Osteoblast (primary cell): Measurements from ENCODE around the gene NDUFS3. TPM values are rescaled to one million over a fixed set of nuclear protein-coding genes. Genes with fewer than 3 reads are reported as not detected.
"Not testable (repeated sequence)": the region's sequence is repeated elsewhere in the genome, so short reads cannot be mapped to it uniquely, and the experiment has no call there.

ENCODE experiments used
- DNase-seq: peaks from one replicate; pipeline ENCODE4 v3.0.0; 2011; ENCODE audit warnings: low spot score, mixed read lengths; ENCODE audit not compliant: insufficient read length; ENCODE audit errors: missing footprints
- H2AFZ ChIP-seq: 2 replicates; pipeline ENCODE4 v1.6.0; 2011; ENCODE audit warnings: mild to moderate bottlenecking, low read length
- H3K27ac ChIP-seq: 2 replicates; pipeline ENCODE4 v1.5.1; 2011; ENCODE audit warnings: mild to moderate bottlenecking, low read depth, low read length, moderate library complexity
- H3K27me3 ChIP-seq: 2 replicates; pipeline ENCODE4 v1.6.0; 2012; ENCODE audit warnings: mild to moderate bottlenecking, control low read depth, inconsistent platforms, low read length, moderate library complexity; ENCODE audit not compliant: insufficient read depth
- H3K36me3 ChIP-seq: 2 replicates; pipeline ENCODE4 v1.5.1; 2011; ENCODE audit warnings: mild to moderate bottlenecking, low read length, control low read depth, moderate library complexity; ENCODE audit not compliant: insufficient read depth
- H3K4me1 ChIP-seq: 2 replicates; pipeline ENCODE4 v1.5.1; 2011; ENCODE audit warnings: mild to moderate bottlenecking, low read length, control low read depth, moderate library complexity; ENCODE audit not compliant: insufficient read depth
- H3K4me2 ChIP-seq: 2 replicates; pipeline ENCODE4 v1.6.0; 2011; ENCODE audit warnings: mild to moderate bottlenecking, low read length; ENCODE audit not compliant: insufficient read depth
- H3K4me3 ChIP-seq: fragments of 200-600 bp; sonication (generic); 3 replicates; pipeline ENCODE4 v1.5.1; 2012; ENCODE audit warnings: mild to moderate bottlenecking, low read length, inconsistent platforms; ENCODE audit not compliant: insufficient read depth
- H3K79me2 ChIP-seq: 2 replicates; pipeline ENCODE4 v1.6.0; 2012; ENCODE audit warnings: mild to moderate bottlenecking, low read length, control low read depth, inconsistent platforms; ENCODE audit not compliant: insufficient read depth
- H3K9me3 ChIP-seq: 2 replicates; pipeline ENCODE4 v1.5.1; 2011; ENCODE audit warnings: low read depth, low read length, control low read depth
- H4K20me1 ChIP-seq: 2 replicates; pipeline ENCODE4 v1.6.0; 2012; ENCODE audit warnings: mild to moderate bottlenecking, low read length, control low read depth; ENCODE audit not compliant: insufficient read depth
- CTCF ChIP-seq: IDR thresholded peaks from 2 replicates; pipeline ENCODE4 v1.5.1; 2011; ENCODE audit warnings: mild to moderate bottlenecking, low read depth, low read length, moderate library complexity; ENCODE audit errors: extremely low read depth
- total RNA-seq: library from RNA; depleted of rRNA; stranded (reverse); fragments of >200 nt; gene quantifications from 2 replicates; pipeline ENCODE4 v1.2.3, GENCODE V29; 2012

NDUFS3 gene
- total RNA-seq, 1 donor: 55.0 TPM

DNA sequence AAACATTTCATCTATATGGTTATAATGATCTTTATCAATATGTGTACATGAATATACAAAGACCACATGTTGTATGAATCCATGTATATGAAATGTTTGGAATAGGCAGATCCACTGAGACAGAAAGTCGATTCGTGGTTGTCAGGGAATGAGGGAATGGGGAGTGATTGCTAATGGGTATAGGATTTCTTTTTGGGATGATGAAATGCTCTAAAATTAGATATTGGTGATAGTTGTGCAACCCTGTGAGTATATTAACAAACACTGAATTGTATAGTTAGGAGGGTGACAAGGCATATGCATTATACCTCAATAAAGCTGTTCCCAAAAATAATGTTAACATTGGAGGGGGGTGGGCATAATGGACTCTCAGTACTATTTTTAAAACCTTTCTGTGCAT is 18.4 kb upstream of the NDUFS3 start:
- H4K20me1 ChIP-seq: no peaks in the 10 kb centered on the region
- H3K79me2 ChIP-seq: peaks cover 6% of the 10 kb centered on the region
- no peak overlapping the region for H2AFZ ChIP-seq
- TF ChIP-seq CTCF: no peak
- peaks cover 8% of the 10 kb centered on the region for H3K4me1 ChIP-seq
- DNase-seq: no peak
- no peaks in the 10 kb centered on the region for H3K36me3 ChIP-seq
- H3K4me3 ChIP-seq: no peak overlapping the region
- H3K9me3 ChIP-seq: no peaks in the 10 kb centered on the region
- no peaks in the 10 kb centered on the region for H3K27me3 ChIP-seq
- H3K27ac ChIP-seq: no peak overlapping the region
- H3K4me2 ChIP-seq: no peak overlapping the region

DNA sequence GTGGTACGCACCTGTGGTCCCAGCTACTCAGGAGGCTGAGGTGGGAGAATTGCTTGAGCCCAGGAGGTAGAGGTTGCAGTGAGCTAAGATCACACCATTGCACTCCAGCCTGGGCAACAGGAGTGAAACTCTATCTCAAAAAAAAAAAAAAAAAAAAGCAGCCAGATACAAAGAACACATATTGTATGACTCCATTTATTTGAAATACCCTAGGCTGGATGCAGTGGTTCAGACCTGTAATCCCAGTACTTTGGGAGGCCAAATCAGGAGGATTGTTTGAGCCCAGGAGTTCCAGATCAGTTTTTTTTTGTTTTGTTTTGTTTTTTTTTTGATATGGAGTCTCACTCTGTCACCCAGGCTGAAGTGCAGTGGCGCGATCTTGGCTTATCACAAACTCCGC is 16.5 kb upstream of the NDUFS3 start:
- DNase-seq, H2AFZ ChIP-seq, H3K27ac ChIP-seq, H3K36me3 ChIP-seq, H3K4me2 ChIP-seq, H3K9me3 ChIP-seq, H4K20me1 ChIP-seq, H3K4me3 ChIP-seq, H3K27me3 ChIP-seq: not testable (repeated sequence)
- Histone ChIP-seq H3K4me1 (peaks cover 15% of the 10 kb centered on the region), H3K79me2 (peaks cover 25% of the 10 kb centered on the region)

- H3K4me1 ChIP-seq: peaks cover 15% of the 10 kb centered on the region
- not testable (repeated sequence) for H3K4me3 ChIP-seq, H3K27ac ChIP-seq, H4K20me1 ChIP-seq, DNase-seq, H3K36me3 ChIP-seq, H3K9me3 ChIP-seq, H2AFZ ChIP-seq, H3K27me3 ChIP-seq
- H3K79me2 ChIP-seq: peaks cover 34% of the 10 kb centered on the region
- H3K4me2 ChIP-seq: peak overlapping the region; percentile 90
These were observed 14.5 kb upstream of the NDUFS3 start for GRCh38 chr11:47564366-47564765.

DNA sequence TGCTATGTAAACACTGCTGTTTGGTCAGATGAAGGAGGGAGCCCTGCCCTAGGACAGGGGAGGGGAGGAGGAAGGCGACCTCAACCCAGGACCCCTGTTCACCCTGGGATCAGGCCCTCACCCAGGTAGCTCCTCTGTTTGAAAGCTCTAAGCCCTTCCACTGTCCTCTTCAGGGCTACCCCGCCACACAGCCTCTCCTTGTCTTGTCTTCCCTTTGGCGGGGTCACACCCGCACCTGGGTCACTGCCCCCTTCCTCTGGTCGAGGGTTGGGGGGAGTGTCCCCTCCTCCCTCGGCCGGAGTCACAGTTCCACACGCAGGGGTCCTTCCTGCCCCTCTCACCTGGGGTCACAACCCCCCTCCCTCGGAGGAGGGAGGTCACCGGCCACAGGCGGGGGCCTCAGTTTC is 13.9 kb upstream of the NDUFS3 start:
- TF ChIP-seq CTCF: no peak
- peak; percentile 21 for DNase-seq
- Histone ChIP-seq H4K20me1 (no peaks in the 10 kb centered on the region), H3K4me3 (peak overlapping the region; percentile 98), H3K27ac (peak overlapping the region; percentile 68), H3K9me3 (no peaks in the 10 kb centered on the region), H3K36me3 (peaks cover 7% of the 10 kb centered on the region), H3K4me2 (peak overlapping the region; percentile 90), H3K4me1 (peaks cover 15% of the 10 kb centered on the region), H3K79me2 (peaks cover 40% of the 10 kb centered on the region), H3K27me3 (no peaks in the 10 kb centered on the region), H2AFZ (peak overlapping the region; percentile 90)

DNA sequence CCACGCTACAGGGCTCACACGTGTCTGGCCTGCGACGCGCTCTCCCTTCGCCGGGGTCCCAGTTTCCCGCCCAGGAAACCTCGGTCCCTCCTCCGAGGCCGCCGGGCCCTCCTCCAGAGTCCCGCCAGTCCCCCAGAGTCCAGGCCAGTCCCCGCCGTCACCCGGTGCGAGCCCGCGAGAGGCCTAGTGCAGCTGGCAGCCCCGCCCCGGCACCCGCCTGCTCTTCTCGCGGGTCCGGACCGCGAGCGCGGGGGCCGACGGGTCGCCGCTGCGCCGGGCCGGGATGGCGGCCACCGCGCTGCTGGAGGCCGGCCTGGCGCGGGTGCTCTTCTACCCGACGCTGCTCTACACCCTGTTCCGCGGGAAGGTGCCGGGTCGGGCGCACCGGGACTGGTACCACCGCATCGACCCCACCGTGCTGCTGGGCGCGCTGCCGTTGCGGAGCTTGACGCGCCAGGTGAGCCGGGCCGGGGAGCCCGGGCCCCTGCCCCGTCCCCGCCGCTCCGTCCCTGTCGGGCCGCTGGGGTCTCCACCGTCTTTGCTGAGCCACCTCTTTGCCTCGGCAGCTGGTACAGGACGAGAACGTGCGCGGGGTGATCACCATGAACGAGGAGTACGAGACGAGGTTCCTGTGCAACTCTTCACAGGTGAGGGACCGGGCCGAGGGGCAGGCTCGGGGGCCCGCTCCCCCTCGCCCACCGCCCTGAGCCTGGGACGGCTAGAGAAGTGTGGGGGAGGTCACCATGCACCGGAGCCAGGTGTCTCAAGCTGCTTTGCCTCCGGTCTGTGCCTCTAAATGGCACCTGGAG is 13.3 kb upstream of the NDUFS3 start, which contains the start of gene PTPMT1:
Gene PTPMT1 (plus strand): TSS at position 260 of the 809 bp plus-strand sequence. CDS start 24 bp downstream, at position 284.
- H3K27me3 ChIP-seq: no peaks in the 10 kb centered on the region
- peak within 1 kb of the TSS; percentile 98 for H3K4me3 ChIP-seq
- peaks cover 12% of the 10 kb centered on the region for H3K4me1 ChIP-seq
- H3K4me2 ChIP-seq: peak within 1 kb of the TSS; percentile 90
- H3K9me3 ChIP-seq: no peaks in the 10 kb centered on the region
- peaks cover 12% of the 10 kb centered on the region for H3K36me3 ChIP-seq
- H2AFZ ChIP-seq: peak within 1 kb of the TSS; percentile 90
- DNase-seq: peak; percentile 95
- H3K27ac ChIP-seq: peak within 1 kb of the TSS; percentile 68
- peaks cover 46% of the 10 kb centered on the region for H3K79me2 ChIP-seq
- no peak for TF ChIP-seq CTCF
- H4K20me1 ChIP-seq: no peaks in the 10 kb centered on the region
